UCSD-AML1 (cell line): ENCODE data around the gene SLC38A10.

ENCODE experiments used
- DNase-seq: peaks from one replicate; lab custom pipeline; 2025; ENCODE audit not compliant: unreplicated experiment; lab: John Stamatoyannopoulos, UW

SLC38A10 gene

DNA sequence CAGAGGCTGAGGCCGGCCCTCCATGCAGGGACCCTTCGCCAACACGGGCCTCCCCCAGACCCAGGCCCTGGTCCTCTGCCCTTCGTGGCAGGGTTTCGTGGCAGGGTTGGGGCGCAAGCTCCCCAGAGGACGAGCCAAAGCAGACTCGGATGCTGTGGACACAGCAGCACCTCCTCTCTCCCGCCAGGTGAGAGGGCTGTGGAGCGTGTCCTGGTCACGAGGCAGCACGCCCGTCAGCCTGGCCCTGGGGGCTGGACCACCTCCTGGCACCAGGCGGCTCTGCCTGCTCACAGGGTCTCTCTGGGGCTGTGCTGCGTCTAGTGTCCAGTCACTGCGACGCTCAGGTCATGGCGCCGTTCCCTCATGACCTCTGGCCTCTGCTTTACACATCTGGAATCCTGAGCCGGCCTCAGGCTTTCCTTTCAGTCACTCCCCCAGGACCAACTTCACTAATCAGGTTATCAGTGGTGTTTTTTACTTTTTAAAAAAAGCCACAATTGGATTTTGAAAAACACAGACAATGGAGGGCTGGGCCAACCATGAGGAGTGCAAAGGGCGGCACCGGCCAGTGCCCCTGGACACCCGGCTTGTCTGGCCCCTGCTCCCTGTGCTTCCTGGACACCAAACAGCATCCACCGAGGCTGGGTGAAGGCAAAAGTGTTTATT lies 50.6 kb downstream of the SLC38A10 start:
- no peak for DNase-seq

DNA sequence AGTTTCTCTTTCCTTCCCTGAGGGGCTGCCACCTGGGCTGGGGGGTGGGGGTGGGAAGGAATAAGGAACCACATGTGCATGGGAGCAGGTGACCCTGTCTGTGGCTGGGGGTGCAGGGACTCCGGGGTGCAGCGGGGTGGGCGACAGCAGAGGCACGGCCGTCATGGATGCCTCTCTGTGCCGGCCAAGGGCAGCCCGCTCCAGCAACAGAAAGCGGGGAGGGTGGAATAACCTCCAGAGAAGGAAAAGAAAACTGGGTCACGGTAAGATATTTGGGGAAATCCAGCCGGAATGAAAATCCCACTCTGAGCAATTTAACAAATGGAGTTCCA lies 51.8 kb downstream of the SLC38A10 start:
- DNase-seq = no peak

DNA sequence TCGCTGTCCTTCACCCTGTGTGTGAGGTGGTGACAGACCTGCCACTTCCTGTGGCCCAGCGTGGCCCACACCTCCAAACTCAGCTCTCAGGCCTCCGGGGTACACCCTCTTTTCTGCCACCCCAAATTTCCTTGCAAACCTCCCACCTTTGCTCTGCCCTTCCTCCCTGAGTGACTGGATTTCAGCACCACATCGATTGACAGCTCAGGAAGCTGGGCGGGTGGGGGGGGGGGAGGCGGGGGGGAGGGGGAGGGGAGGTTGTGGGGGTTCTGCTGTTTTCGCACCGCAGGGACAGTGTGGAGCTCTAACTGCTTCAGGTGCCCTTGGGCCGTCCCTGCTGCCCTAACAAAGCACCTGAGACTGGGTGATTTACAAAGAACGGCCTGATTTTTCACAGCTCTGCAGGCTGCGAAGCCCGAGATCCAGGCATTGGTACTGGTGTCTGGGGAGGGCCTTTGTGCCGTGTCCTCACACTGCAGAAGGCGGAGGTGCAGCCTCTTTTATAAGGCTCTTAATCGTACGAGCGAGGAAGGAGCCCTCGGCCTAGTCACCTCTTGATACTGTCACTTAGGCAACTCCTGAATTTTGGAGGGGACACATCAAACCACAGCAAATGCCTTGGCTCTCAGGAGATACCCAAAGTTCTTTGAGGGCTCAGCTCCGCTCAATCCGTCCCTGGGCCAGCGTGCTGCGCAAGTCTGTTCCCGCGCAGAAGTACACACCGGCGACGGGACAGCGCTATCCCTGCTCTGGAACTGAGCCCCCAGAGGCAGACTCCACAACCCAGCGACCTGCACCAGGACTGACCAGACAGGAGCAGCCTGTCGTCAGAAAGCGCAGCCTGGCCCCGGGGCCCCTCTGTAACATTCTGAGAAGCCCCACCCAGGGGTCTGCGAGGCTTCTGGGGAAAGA lies 52.4 kb downstream of the SLC38A10 start:
- DNase-seq = no peak

DNA sequence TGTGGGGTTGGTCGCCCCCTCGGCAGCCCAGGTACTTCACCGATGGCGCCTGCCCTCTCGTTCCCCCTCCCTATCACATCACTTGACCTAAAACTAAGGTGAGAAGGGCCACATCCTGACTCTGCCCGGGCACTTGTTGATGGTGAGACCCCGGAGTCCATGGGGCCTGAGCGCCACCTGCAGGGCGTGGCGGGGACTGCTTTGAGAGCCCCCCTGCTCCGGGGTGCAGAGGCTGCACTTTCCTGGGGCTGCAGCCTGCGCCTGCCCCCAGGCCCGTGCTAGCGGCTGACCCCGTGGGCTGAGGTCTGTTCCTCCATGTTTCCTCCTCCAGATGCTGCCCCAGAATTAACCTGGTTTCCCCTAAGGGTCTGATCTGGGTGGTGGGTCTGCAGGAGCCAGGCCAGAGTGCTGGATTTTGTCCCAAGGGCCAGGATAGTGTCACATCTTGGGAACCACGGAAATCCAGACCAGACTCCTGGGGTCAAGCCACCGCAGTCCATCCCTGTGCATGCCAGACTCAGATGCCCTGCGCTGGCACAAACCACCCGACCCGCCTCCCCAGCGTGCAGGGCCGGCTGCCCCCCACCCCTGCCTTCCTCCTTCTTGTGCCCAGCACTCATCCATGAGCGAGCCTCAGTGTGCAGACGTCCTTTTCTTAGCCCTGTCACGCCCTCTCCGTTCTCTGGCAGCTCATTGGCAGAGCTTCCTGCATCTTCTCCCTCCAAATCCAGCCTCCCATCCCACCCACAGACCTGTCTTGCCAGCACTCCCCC lies 53.3 kb downstream of the SLC38A10 start:
- DNase-seq = peak; percentile 72

DNA sequence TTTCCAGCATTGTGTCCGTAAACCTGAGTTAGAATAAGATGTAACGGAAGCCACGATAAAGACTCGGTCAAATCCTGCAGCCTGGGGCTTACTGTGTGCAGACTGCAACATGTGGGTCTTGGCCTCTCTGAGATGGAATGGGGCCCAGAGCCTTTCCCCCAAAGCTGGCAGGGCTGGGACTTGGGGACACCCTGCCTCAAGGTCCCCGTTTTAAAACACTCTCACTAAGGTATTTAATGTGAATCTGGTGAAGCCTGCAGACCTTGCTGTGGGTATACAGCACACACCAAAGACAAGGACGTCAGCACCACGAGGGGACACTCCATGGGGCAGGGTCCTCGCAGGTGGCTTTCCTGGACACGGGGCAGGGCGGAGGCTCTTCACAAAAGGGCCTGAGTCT lies 53.9 kb downstream of the SLC38A10 start:
- no peak for DNase-seq

DNA sequence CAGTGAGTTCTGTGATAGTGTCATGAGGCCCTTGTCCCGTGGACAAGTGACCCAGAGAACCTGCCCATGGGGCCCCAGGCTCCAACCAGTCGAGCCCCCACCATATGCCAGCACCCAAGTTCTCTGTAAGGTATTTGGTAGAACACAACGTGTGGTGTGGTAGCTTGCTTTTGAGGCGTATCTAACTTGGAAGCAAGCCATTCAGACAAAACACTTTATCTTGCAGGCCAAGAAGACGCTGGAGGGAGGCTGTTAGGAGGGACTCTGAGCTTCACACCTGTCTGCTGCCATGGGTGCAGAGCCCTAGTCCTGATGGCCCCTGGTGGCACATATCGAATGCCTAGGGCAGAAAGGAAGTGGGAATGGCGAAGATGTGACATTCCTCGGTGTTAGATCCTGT lies 54.3 kb downstream of the SLC38A10 start:
- DNase-seq = no peak

DNA sequence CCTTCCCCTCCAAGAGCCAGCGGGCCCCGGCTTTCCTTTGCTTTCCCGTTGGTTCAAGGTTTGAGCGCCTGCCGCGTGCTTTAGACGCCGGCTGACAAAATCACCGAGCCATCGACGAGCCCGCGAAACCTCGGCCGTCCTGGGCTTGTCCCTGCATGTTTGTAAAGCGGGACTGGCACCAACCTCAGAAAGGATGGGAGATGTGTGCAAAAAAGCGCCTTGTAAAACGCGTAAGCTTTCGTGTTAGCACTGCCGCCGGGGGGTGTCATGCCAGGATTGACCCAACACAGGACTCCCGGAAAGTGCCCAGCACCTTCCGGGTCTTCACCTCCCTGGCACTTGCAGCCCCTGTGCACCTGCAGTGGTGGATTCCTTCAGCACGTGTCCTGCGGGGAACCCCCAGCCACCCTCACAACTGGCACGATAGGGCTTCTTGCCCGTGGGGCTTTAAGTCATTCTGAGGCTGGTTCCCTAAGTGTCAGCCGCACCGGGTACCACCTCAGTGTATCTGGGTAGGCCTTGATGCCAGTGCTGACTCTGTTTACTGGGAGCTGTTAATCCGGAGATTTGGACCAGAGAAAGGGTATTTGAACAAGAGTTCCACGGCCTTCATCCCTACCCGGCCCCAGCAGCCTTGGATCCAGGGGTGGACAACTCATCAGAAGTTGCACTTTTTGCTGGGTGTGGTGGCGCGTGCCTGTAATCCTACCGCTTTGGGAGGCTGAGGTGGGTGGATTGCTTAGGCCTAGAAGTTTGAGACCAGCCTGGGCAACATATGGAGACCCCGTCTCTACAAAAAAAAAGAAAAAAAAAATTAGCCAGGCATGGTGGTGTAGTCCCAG lies 55.2 kb downstream of the SLC38A10 start:
- DNase-seq = peak; percentile 41

DNA sequence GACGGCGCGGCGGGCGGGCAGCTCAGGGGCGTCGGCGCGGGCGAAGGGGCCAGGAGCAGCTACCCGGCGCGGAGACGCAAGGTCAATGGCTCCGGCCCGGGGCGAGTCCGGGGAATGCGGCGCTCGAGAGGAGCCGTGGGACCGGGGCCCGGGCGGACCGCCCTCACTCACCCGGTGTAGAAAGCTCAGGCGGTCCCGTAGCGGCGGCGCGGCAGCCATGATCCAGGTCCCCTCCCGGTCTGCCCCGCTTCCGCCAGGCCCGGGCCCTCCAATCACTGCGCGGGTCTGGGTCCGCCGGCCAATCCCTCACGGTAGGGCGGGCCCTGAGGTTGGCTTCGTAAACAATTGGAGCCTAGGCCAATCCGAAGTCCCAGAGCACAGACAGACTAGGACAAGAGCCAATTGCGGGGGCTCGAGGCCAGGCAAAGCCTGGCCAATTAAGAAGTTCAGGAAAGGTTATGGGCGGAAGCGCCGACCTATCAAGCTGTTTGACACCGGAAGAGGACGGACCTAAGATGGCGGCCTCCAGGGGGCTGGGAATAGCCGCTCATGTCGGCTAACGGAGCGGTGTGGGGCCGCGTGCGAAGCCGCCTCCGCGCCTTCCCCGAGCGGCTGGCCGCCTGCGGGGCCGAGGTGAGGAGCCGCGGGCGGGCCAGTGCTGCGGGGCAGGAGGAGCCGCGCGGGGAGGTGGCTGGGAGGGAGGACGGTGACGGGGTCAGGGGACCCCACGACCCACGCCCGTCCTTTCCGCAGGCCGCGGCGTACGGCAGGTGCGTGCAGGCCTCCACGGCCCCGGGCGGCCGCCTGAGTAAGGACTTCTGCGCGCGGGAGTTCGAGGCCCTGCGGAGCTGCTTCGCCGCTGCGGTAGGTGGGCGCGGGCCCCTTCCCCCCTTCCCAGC lies 56.0 kb downstream of the SLC38A10 start, which contains the start of the genes NDUFAF8 and TEPSIN:
TSS of gene NDUFAF8 (plus strand) at position 504 of the 899 bp plus-strand sequence. CDS start at position 550, 46 bp downstream.
TSS of gene TEPSIN (minus strand) at position 241 of the 899 bp plus-strand sequence. CDS start at position 219, 22 bp downstream.
- peak; percentile 97 for DNase-seq

DNA sequence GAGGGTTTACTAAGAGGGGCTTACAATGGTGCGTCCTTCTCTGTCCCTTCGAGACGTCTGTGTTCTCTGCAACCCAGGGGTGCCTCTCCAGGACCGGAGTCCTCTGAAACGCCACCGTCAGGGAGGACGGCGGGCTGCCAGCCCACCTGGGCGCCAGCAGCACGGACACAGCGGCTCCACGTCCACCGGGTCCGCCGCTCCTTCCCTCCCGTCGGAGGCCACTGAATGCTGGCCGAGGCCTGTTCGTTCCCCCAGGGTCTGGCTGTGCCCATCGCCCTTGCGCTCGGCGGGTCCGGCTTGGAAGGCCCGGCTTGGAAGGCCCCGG lies 56.7 kb downstream of the SLC38A10 start:
- no peak for DNase-seq

DNA sequence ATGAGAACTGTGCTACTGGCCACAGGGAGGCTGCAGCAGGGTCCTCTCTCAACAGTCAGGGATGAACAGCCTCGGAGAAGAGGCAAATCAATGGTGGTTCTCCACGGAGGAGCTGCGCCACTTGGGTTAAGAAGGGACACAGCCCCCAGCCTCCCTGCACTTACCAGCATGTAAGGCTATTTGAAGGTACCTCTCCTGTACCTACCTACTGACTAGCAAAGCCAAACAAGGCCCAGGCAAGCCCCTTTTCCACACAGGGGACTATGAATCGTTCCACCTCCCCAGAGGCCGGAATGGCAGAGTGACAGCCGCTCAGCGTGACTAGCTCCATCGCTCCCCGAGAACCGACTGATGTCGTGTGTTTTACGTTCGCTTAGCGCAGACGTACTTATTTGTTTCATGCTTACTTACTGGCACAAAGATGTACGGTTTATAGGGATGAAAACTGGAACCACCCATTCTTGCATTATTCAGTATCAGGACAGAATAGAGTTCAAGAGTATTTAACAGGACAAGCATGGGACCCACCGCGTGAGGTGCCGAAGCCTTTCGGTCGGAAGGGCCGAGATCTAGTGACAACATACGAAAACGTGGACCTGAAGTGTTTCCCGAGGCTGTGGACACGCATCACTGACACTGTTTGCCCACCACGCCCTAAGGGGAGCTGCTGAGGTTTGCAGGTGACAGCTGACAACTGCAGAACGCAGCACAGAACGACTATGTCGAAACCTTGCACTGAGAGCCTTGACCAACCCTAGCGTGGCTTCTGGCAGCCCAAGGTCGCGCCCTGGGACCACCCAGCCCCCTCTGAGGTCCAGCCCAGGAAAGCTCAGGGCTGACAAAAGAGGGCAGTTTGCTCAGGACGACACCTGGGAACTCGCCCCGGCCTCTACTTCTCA lies 57.3 kb downstream of the SLC38A10 start:
- no peak for DNase-seq

DNA sequence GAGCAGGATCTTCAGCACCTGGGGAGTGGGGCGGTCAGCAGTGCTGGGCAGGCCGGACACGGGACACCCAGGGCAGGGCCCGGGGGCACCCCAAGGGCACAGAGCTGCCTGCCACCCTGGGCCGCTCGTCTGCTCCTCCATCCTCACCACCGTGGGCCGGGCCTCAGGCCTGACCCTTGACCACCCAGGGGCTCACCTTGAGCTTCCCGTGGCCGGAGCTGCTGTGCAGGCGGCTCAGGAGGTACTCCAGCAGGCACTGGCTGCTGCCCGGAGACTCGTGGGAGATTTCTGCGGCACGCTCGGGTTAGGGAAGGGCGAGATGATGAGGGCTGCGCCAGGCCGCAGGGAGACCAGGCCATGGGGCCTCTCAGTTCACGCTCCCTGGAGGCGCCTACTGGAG lies 58.3 kb downstream of the SLC38A10 start:
- no peak for DNase-seq

DNA sequence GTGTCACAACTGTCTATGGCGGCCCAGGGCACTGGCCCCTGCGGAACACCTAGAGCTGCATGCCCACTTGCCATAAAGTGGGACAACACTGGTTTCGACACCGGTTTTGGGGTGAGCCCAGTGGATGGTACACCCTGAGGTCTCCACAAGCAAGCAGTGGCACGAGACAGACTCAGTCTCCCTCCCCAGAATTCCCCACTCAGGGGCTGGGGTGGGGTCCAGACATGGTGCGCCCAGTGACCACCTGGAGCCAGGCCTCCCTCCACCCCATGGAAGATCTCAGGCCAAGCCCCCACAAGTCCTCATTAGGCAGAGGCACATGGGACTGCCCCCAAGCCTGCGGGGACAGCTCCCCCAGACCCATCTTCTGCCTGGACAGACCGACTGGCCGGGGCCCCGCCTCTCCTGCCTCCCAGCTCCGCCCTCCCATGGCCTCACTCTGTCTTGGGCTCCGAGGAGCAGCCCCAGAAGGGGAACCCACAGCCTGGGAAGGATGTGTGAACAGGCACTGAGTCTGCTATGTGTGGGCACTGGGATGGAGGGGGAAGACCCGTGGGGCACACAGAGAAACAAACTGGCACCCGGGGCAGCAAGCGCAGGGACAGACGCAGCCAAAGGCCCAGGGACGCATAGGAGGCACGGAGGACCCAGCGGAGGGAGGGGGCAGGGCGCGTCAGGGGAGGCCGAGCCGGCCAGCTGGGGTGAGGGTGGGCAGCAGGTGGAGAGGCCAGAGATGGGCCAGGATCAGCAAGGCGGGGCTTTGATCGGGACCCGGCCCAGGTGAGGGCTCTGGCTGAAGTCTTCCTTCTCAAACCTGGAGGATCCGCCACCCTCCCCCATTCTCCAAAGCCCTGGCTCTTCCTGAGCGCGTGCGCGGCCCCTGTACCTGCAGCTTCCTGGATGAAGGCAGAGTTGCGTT lies 59.0 kb downstream of the SLC38A10 start:
- no peak for DNase-seq

DNA sequence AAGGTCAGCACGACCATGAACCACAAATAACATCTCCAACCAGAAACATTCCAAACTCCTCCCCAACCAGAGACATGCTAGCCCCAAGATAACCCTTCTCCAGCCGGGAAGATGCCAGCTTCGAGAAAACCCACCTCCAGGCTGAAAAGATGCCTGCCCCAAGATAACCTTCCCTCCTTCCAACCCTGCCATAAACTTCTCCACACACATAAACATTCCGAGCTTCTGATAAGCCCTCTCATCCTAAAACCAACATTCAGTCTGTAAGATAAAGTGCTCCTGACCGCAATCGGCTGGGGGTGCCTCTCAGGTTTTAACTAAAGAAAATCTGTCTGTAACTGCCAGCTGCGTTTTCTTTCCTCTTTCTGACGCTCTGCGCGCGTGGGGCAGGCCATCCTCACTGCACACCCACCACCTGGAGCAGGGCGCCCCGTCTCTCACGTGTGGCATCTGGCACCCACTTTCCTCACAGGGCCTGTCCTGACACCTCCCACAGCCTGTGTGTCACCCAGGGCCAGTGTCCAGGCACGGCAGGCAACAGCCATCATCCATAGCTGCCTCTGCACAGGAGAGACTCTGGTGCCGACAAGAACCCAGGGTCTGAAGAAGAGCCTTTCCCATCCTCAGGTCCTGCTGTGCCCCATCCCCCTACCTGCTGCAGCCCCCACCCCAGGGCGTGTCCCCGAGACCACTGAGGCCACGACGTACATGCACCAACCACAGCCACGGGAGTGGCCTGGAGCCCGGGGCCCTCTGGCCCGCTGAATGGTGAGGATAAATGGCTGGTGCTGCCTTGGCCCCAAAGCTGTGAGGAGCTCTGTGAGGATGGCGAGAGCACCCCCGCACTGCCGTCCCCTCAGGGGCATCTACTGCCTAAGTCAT lies 59.9 kb downstream of the SLC38A10 start:
- no peak for DNase-seq

DNA sequence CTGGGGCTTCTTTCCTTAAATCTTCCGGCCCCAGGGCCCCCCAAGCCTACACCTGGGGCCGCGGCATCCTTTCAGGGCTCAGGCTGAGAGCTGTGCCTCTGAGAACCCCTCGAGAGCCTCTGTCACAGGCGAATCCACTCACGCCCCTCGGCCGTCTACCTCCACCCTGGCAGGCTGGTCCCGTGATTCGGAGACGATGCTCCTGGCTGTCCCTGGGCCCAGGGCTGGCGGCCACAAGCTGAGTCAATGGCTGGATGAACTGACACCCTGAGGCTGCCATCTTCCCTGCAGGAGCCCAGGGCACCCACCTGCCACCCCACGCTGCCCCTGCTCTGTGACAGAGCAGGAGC lies 60.6 kb downstream of the SLC38A10 start:
- DNase-seq = no peak

DNA sequence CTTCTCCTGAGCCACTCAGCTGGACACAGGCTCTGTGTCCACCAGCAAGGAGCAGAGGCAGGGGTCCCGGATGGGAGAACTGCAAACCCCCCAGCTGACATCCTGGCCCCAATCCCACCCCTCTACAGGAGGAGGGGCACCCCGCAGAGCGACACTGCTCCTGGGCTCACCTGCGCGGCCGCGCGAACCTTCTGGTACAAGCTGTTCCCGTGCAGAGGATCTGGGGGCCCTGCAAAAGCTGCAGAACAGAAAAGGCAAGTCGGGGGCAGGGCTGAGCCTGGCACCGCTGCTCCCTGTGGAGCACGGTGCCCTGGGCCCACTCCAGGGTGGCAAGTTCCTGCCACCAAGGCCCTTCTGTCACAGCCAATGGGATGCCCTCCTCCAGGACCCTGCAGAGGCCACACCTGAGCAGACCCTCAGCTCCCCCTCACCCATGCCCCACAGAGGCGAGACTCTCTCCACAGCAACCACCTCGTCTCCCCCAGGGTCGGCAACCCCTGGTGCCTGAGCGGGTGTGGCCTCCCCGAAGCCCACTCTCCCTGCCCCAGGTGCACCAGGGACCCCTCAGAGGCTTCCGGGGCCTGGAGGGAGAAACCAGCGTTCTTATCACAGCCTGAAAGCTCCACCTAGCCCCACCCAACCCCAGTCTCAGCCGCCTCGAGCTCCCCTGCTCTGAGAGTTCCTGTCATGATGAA lies 61.1 kb downstream of the SLC38A10 start:
- no peak for DNase-seq

DNA sequence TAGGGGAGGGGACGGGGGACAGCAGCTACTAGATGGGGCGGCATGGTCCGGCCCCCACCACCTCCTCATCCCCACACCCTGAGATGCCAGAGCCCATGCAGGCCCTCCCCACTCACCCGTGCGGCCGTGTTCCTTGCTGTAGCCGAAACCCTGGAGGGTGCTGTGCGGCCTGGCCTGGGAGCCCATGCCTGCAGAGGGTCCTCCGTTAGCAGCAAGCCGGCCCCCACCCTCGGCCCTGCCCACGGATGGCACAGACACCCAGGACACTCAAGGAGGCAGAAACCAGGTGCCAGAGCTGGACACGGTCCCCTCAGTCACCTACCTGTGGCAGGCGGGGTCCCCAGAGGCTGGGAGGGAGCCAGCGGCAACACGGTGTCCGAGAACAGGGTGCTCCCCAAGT lies 61.8 kb downstream of the SLC38A10 start:
- DNase-seq = no peak
